Neural cell (in vitro differentiated cells): ENCODE measurements around the gene MRPS18C. TPM values are rescaled to one million over a fixed set of nuclear protein-coding genes. Genes with fewer than 3 reads are reported as not detected.

Source experiments
- H2AFZ ChIP-seq: fragments of 200-600, 300-800 bp; sonication (generic), shearing (Covaris generic); 2 replicates; pipeline ENCODE4 v1.6.0; 2014; ENCODE audit warnings: low read depth, mild to moderate bottlenecking, antibody characterized with exemption, low read length, moderate library complexity
- H3F3A ChIP-seq: fragments of 200-600 bp; shearing (Covaris generic); 2 replicates; pipeline ENCODE4 v1.6.1; 2016; ENCODE audit warnings: mild to moderate bottlenecking, moderate library complexity, mixed read lengths, antibody characterized with exemption, low read length; ENCODE audit not compliant: insufficient read depth, poor library complexity, severe bottlenecking
- H3K27ac ChIP-seq: fragments of 200-600, 300-800 bp; sonication (generic), shearing (Covaris generic); 2 replicates; pipeline ENCODE4 v1.5.1; 2014; ENCODE audit warnings: mild to moderate bottlenecking, low read length, moderate library complexity
- H3K27me3 ChIP-seq: fragments of 300-800, 200-600 bp; sonication (generic), shearing (Covaris generic); 2 replicates; pipeline ENCODE4 v1.6.0; 2014; ENCODE audit warnings: mild to moderate bottlenecking, low read depth, low read length, moderate library complexity; ENCODE audit not compliant: insufficient read depth
- H3K36me3 ChIP-seq: fragments of 300-800, 200-600 bp; sonication (generic), shearing (Covaris generic); 2 replicates; pipeline ENCODE4 v1.5.1; 2014; ENCODE audit warnings: mild to moderate bottlenecking, antibody characterized with exemption, low read length, moderate library complexity; ENCODE audit not compliant: insufficient read depth
- H3K4me2 ChIP-seq: fragments of 300-800, 200-600 bp; sonication (generic), shearing (Covaris generic); 2 replicates; pipeline ENCODE4 v1.6.0; 2014; ENCODE audit warnings: mild to moderate bottlenecking, low read length
- H3K4me3 ChIP-seq: fragments of 300-800, 200-600 bp; sonication (generic), shearing (Covaris generic); 2 replicates; pipeline ENCODE4 v1.5.1; 2014; ENCODE audit warnings: mild to moderate bottlenecking, low read length, moderate library complexity
- H3K79me2 ChIP-seq: fragments of 200-600 bp; shearing (Covaris generic); replicated peaks from 2 replicates; pipeline ENCODE4 v1.6.0; 2014; ENCODE audit warnings: mild to moderate bottlenecking, low read length, moderate library complexity; ENCODE audit not compliant: insufficient read depth
- H3K9ac ChIP-seq: fragments of 300-800, 200-600 bp; sonication (generic), shearing (Covaris generic); 2 replicates; pipeline ENCODE4 v1.6.1; 2016; ENCODE audit warnings: mild to moderate bottlenecking, low read length, mixed read lengths
- H3K9me2 ChIP-seq: fragments of 200-600 bp; shearing (Covaris generic); 2 replicates; pipeline ENCODE4 v1.6.1; 2016; ENCODE audit warnings: mild to moderate bottlenecking, low read length, mixed read lengths; ENCODE audit not compliant: insufficient read depth
- H3K9me3 ChIP-seq: fragments of 200-600, 300-800 bp; sonication (generic), shearing (Covaris generic); 2 replicates; pipeline ENCODE4 v1.6.1; 2016; ENCODE audit warnings: mild to moderate bottlenecking, mixed run types, low read length, moderate library complexity, mixed read lengths
- H4K20me1 ChIP-seq: fragments of 200-600 bp; shearing (Covaris generic); 2 replicates; pipeline ENCODE4 v1.6.1; 2016; ENCODE audit warnings: mild to moderate bottlenecking, mixed run types; ENCODE audit not compliant: insufficient read depth
- EP300 ChIP-seq: fragments of 450-650 bp; conservative IDR thresholded peaks from 2 replicates; pipeline ENCODE4 v1.6.1; 2014; ENCODE audit warnings: antibody characterized with exemption, mild to moderate bottlenecking, moderate library complexity; ENCODE audit not compliant: poor library complexity, severe bottlenecking
- EZH2 ChIP-seq: fragments of 200-600, 300-800 bp; shearing (Covaris generic), sonication (generic); IDR thresholded peaks from 2 replicates; pipeline ENCODE4 v1.6.1; 2014; ENCODE audit warnings: antibody characterized with exemption, low read length, borderline replicate concordance, mild to moderate bottlenecking; ENCODE audit not compliant: insufficient read depth, poor library complexity, severe bottlenecking
- MXI1 ChIP-seq: fragments of 450-650 bp; conservative IDR thresholded peaks from 2 replicates; pipeline ENCODE4 v1.6.1; 2014; ENCODE audit warnings: antibody characterized with exemption, mild to moderate bottlenecking; ENCODE audit not compliant: poor library complexity, severe bottlenecking
- POLR2AphosphoS5 ChIP-seq: IDR thresholded peaks from 2 replicates; pipeline ENCODE4 v1.6.1; 2012
- RAD21 ChIP-seq: fragments of 450-650 bp; conservative IDR thresholded peaks from 2 replicates; pipeline ENCODE4 v1.6.1; 2014; ENCODE audit warnings: antibody characterized with exemption, mild to moderate bottlenecking, moderate library complexity
- REST ChIP-seq: IDR thresholded peaks from 2 replicates; pipeline ENCODE4 v1.6.1; 2012; ENCODE audit warnings: borderline replicate concordance
- SMC3 ChIP-seq: fragments of 450-650 bp; conservative IDR thresholded peaks from 2 replicates; pipeline ENCODE4 v1.6.1; 2014; ENCODE audit warnings: antibody characterized with exemption, mild to moderate bottlenecking, moderate library complexity; ENCODE audit not compliant: poor library complexity
- TAF1 ChIP-seq: IDR thresholded peaks from 2 replicates; pipeline ENCODE4 v1.6.1; 2012; ENCODE audit warnings: low read depth
- polyA plus RNA-seq: library from polyadenylated mRNA; depleted of rRNA; stranded (reverse); fragments of >200 nt; gene quantifications from 2 replicates; pipeline ENCODE4 v1.2.3, GENCODE V29; 2014
- TF ChIP-seq, protein P1 (sequence below): fragments of 450-650 bp; IDR thresholded peaks from 2 replicates; pipeline ENCODE4 v1.5.1; 2014; ENCODE audit warnings: antibody characterized with exemption, mild to moderate bottlenecking, moderate library complexity; ENCODE audit not compliant: poor library complexity, severe bottlenecking

The MRPS18C gene
- polyA plus RNA-seq, 1 donor from 2014 or later = 60.6 TPM

GRCh38 chr4:83413676-83414075 lies 42.2 kb upstream of the MRPS18C start:
- no peak for TF ChIP-seq RAD21
- no peak for TF ChIP-seq MXI1
- TF ChIP-seq SMC3 = no peak
- no peak for TF ChIP-seq EP300
- TF ChIP-seq, protein P1, sequence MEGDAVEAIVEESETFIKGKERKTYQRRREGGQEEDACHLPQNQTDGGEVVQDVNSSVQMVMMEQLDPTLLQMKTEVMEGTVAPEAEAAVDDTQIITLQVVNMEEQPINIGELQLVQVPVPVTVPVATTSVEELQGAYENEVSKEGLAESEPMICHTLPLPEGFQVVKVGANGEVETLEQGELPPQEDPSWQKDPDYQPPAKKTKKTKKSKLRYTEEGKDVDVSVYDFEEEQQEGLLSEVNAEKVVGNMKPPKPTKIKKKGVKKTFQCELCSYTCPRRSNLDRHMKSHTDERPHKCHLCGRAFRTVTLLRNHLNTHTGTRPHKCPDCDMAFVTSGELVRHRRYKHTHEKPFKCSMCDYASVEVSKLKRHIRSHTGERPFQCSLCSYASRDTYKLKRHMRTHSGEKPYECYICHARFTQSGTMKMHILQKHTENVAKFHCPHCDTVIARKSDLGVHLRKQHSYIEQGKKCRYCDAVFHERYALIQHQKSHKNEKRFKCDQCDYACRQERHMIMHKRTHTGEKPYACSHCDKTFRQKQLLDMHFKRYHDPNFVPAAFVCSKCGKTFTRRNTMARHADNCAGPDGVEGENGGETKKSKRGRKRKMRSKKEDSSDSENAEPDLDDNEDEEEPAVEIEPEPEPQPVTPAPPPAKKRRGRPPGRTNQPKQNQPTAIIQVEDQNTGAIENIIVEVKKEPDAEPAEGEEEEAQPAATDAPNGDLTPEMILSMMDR = no peak
- no peak for TF ChIP-seq REST
- TF ChIP-seq EZH2 = no peak
- TF ChIP-seq TAF1 = no peak
- no peak for TF ChIP-seq POLR2AphosphoS5
- no peaks in the 10 kb centered on the region for H3K9me3 ChIP-seq

GRCh38 chr4:83417566-83417965 lies 38.3 kb upstream of the MRPS18C start:
- H3K79me2 ChIP-seq = no peaks in the 10 kb centered on the region
- no peaks in the 10 kb centered on the region for H4K20me1 ChIP-seq
- H2AFZ ChIP-seq = no peak overlapping the region
- no peak overlapping the region for H3K9ac ChIP-seq
- H3K4me3 ChIP-seq = no peak overlapping the region
- H3K36me3 ChIP-seq = peaks cover 4% of the 10 kb centered on the region
- no peaks in the 10 kb centered on the region for H3K9me3 ChIP-seq
- no peaks in the 10 kb centered on the region for H3K27me3 ChIP-seq
- H3K9me2 ChIP-seq = no peaks in the 10 kb centered on the region
- no peaks in the 10 kb centered on the region for H3F3A ChIP-seq
- TF ChIP-seq RAD21 (no peak), EP300 (no peak), REST (no peak), TAF1 (no peak), POLR2AphosphoS5 (no peak), SMC3 (no peak), EZH2 (no peak), MXI1 (no peak)
- TF ChIP-seq, protein P1 = no peak
- no peak overlapping the region for H3K4me2 ChIP-seq
- no peak overlapping the region for H3K27ac ChIP-seq

More at GRCh38 chr4:83413676-83414075, 42.2 kb upstream of the MRPS18C start:
- no peak overlapping the region for H3K4me2 ChIP-seq
- no peaks in the 10 kb centered on the region for H3K27me3 ChIP-seq
- no peak overlapping the region for H3K4me3 ChIP-seq
- no peak overlapping the region for H3K27ac ChIP-seq
- no peak overlapping the region for H3K9ac ChIP-seq
- H3F3A ChIP-seq = no peaks in the 10 kb centered on the region
- no peaks in the 10 kb centered on the region for H3K79me2 ChIP-seq
- no peaks in the 10 kb centered on the region for H3K9me2 ChIP-seq
- H3K36me3 ChIP-seq = peaks cover 4% of the 10 kb centered on the region
- H2AFZ ChIP-seq = no peak overlapping the region
- H4K20me1 ChIP-seq = no peaks in the 10 kb centered on the region
